GM19351 (cell line): ENCODE results near the gene KRT9.
"Not testable (repeated sequence)": the region's sequence is repeated elsewhere in the genome, so short reads cannot be mapped to it uniquely, and the experiment has no call there.

Experiments
- ATAC-seq: cut with Tn5 transposase; IDR thresholded peaks from one replicate; pipeline ENCODE4 v1.9.1; 2021; ENCODE audit warnings: mild to moderate bottlenecking, moderate library complexity; ENCODE audit not compliant: unreplicated experiment

KRT9 gene

GRCh38 chr17:41580687-41581365 lies 9.0 kb upstream of the KRT9 start:
- ATAC-seq = no peak

- ATAC-seq = no peak
Measured at GRCh38 chr17:41580244-41580575, 8.4 kb upstream of the KRT9 start.

- peak; percentile 81 for ATAC-seq
Measured at GRCh38 chr17:41579484-41580243, 7.8 kb upstream of the KRT9 start.

GRCh38 chr17:41578971-41579370 lies 7.1 kb upstream of the KRT9 start:
- ATAC-seq = no peak

- ATAC-seq = no peak
Measured at GRCh38 chr17:41578538-41578937, 6.7 kb upstream of the KRT9 start.

- ATAC-seq = not testable (repeated sequence)
Measured at GRCh38 chr17:41576740-41577139, 4.9 kb upstream of the KRT9 start.

- ATAC-seq = no peak
Measured at GRCh38 chr17:41575336-41575735, 3.5 kb upstream of the KRT9 start.

- no peak for ATAC-seq
Measured at GRCh38 chr17:41567317-41567716, 4.5 kb downstream of the KRT9 start.

GRCh38 chr17:41565338-41565737 lies 6.5 kb downstream of the KRT9 start:
- no peak for ATAC-seq

- no peak for ATAC-seq
Measured at GRCh38 chr17:41563607-41564170, 8.2 kb downstream of the KRT9 start.

- ATAC-seq = no peak
Measured at GRCh38 chr17:41561554-41561953, 10.3 kb downstream of the KRT9 start.

- no peak for ATAC-seq
Measured at GRCh38 chr17:41559548-41559947, 12.3 kb downstream of the KRT9 start.

GRCh38 chr17:41556931-41557330 lies 14.9 kb downstream of the KRT9 start:
- no peak for ATAC-seq

- no peak for ATAC-seq
Measured at GRCh38 chr17:41556306-41556705, 15.6 kb downstream of the KRT9 start.

- no peak for ATAC-seq
Measured at GRCh38 chr17:41555105-41555887, 16.6 kb downstream of the KRT9 start.

- no peak for ATAC-seq
Measured at GRCh38 chr17:41553987-41554680, 17.7 kb downstream of the KRT9 start.

GRCh38 chr17:41553176-41553575 lies 18.7 kb downstream of the KRT9 start:
- no peak for ATAC-seq

- no peak for ATAC-seq
Measured at GRCh38 chr17:41552455-41552854, 19.4 kb downstream of the KRT9 start.

GRCh38 chr17:41551365-41551764 lies 20.5 kb downstream of the KRT9 start:
- ATAC-seq = no peak

- ATAC-seq = no peak
Measured at GRCh38 chr17:41549596-41550039, 22.2 kb downstream of the KRT9 start.
